Measurements from ENCODE around the gene VPS36.

Gene VPS36

DNA sequence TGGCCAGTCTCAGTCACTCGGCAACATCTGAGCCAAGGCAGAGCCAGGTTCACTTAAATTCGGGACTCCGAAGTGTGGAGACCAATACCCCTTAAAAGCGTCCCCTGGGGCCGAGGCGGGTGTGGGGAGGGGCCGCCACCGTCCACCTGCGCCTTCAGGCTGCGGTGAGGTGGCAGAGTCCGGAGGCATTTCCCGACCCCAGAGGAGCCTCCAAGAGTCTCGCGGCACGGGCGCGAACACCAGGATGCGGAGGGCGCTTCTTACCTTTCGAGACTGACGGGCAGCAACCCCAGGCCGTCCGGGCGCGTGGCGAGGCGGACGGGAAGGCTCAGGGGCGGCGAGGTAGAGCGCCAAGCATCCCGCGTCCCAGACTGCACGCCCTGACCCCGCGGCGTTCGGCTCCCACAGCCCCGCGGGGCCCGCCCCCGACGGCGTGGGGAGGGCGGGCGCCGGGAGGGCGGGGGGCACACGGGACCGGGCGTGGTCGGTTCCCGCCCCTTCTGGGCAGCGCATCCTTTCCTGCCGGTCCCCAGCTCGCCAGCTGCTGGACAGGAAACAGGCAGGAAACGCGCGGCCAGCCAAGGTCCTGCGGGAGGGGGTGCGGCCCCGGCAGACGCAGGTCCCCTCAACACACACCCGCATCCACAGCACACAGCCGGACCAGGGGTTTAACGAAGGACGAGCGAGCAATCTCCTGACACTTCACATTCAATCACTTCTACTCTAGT is 44.5 kb downstream of the VPS36 start, which contains the start of gene THSD1:
THSD1 (minus strand) TSS at position 406 of the 728 bp plus-strand sequence. CDS start 3,572 bp downstream, outside the sequence.
- no peak for TF ChIP-seq ZFX (IDR thresholded peaks at IDR 0.05; ENCODE audit: borderline replicate concordance)
- no peak for TF ChIP-seq CTCF (IDR thresholded peaks at IDR 0.05)
- no peak within 1 kb of the TSS for H3K27ac ChIP-seq

- TF ChIP-seq ZFX (IDR thresholded peaks at IDR 0.05; ENCODE audit: borderline replicate concordance): no peak
- TF ChIP-seq CTCF (IDR thresholded peaks at IDR 0.05): no peak
- no peak overlapping the region for H3K27ac ChIP-seq
These were observed 45.1 kb downstream of the VPS36 start for GRCh38 chr13:52405369-52405766.

- H3K27ac ChIP-seq: no peak overlapping the region
- no peak for TF ChIP-seq ZFX (IDR thresholded peaks at IDR 0.05; ENCODE audit: borderline replicate concordance)
- TF ChIP-seq CTCF (IDR thresholded peaks at IDR 0.05): peak; percentile 16; the same call in 1 of the 2 replicates
These were observed 50.7 kb downstream of the VPS36 start for GRCh38 chr13:52399708-52400107.

DNA sequence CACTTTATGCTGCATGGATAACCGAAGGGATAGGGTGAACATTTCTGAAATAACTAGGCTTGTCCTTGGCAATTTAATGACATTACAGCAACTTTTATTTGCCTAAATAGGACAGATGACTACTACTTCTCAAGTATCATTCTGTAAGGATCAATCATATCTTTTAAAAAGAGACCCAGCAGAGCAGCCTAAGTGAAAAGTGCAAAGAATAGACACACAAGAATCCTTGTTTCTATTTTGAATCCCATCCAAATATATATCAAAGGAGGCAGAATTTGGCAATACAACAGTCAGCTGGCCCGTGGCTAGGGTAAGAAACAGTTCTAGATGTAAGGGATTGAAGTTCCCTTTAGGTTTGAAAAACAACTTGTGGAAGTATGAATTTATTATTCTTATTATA is 51.4 kb downstream of the VPS36 start:
- no peak overlapping the region for H3K27ac ChIP-seq
- TF ChIP-seq CTCF (IDR thresholded peaks at IDR 0.05) (no peak), ZFX (IDR thresholded peaks at IDR 0.05; ENCODE audit: borderline replicate concordance) (no peak)

- TF ChIP-seq CTCF (IDR thresholded peaks at IDR 0.05): no peak
- no peak for TF ChIP-seq ZFX (IDR thresholded peaks at IDR 0.05; ENCODE audit: borderline replicate concordance)
- no peak overlapping the region for H3K27ac ChIP-seq
These were observed 54.7 kb downstream of the VPS36 start for GRCh38 chr13:52395704-52396103.

- H3K27ac ChIP-seq: no peak overlapping the region
- TF ChIP-seq ZFX (IDR thresholded peaks at IDR 0.05; ENCODE audit: borderline replicate concordance): no peak
These were observed 55.8 kb downstream of the VPS36 start for GRCh38 chr13:52394586-52394985.

GRCh38 chr13:52393572-52394357 is 56.7 kb downstream of the VPS36 start:
- TF ChIP-seq ZFX (IDR thresholded peaks at IDR 0.05; ENCODE audit: borderline replicate concordance) (no peak), CTCF (IDR thresholded peaks at IDR 0.05) (no peak)
- H3K27ac ChIP-seq: no peak overlapping the region; the same call in 1 of the 2 replicates

Data from 22Rv1 (cell line).